IPS-18c (cell line): ENCODE results near the gene TECR.

ENCODE experiments used
- H3K4me3 ChIP-seq: 2 replicates; pipeline ENCODE4 v1.7.0; 2013; ENCODE audit warnings: low read depth, mild to moderate bottlenecking, low read length, moderate library complexity; ENCODE audit not compliant: insufficient read depth
- H3K9me3 ChIP-seq: one replicate; pipeline ENCODE4 v1.6.1; 2013; ENCODE audit warnings: mild to moderate bottlenecking, low read length, moderate library complexity; ENCODE audit not compliant: control insufficient read depth, insufficient read depth

The TECR gene, protein sequence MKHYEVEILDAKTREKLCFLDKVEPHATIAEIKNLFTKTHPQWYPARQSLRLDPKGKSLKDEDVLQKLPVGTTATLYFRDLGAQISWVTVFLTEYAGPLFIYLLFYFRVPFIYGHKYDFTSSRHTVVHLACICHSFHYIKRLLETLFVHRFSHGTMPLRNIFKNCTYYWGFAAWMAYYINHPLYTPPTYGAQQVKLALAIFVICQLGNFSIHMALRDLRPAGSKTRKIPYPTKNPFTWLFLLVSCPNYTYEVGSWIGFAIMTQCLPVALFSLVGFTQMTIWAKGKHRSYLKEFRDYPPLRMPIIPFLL

GRCh38 chr19:14529254-14530004 is at the start of gene TECR:
TECR (plus strand) TSS chr19:14529594; CDS start chr19:14529697, 103 bp downstream.
- Histone ChIP-seq H3K9me3 (no peaks in the 10 kb centered on the region), H3K4me3 (peak within 1 kb of the TSS; percentile 96)

DNA sequence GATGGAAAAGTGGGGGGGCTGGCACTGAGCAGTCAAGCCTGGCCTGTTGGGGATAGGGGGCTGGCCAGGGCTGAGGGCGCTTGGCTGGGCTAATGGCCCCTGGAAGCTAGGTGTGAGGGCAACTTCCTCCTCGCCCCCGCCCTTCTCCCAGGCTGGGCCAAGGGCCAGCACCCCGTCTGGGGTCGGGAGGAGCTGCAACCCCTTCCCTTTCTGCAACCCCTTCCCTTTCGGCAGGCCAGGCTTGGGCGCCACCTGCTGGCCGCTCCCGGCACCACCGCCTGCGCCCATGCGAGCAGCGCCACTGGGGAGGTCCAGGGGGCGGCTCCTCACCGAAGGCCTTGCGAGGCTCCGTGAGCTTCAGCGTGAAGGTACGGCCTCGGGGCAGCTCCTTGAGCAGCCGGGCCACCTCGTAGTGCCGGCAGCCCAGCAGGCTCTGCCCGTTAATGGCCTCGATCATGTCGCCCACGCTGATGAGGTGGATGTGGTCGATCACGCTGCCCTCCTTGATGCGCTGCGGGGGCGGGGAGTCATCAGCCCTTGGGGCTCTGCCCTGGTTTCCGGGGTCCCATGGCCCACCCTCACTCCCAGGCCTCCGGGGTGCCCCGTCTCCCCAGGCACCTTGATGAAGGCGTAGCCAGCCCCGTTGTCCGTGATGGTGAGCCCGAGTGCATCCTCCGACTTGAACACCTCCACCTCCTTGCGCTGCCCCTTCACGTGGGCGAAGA is 49.3 kb upstream of the TECR start:
- Histone ChIP-seq H3K9me3 (no peaks in the 10 kb centered on the region), H3K4me3 (no peak overlapping the region)

- no peaks in the 10 kb centered on the region for H3K9me3 ChIP-seq
- no peak overlapping the region for H3K4me3 ChIP-seq
Measured at GRCh38 chr19:14480700-14481079, 48.7 kb upstream of the TECR start.

DNA sequence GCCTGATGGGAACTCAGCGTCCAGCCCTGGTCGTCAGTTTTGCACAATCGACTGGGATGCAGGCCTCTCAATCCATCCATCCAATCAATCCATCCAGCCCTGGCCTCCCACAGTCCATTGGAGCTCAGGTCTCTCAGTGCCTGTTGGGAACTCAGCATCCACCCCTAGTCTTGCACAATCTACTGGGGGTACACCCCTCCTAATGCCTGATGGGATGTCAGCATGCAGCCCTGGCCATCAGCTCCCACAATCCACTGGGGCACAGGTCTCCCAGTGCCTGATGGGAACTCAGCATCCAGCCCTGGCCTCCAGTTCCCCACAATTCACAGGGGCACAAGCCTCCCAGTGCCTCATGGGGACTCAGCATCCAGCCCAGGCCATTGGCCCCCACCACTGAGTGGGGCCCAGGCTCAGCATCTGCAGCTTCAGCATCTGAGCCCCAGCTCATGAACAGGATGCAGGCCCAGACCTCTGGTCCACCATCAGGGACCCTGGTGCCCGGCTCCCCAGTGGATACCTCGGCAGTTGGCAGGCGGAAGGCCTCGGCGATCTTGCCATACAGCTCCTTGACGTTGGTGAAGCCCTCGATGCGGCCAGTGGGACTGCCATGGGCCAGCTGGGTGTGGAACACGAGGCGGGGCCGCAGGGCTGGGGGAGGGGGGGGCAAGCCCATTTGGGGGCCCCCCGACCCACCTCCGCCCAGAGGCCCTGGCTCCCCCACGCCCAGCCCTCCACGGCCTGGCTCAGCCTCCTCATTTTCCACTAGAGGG is 47.0 kb upstream of the TECR start:
- Histone ChIP-seq H3K9me3 (no peaks in the 10 kb centered on the region), H3K4me3 (no peak overlapping the region)

GRCh38 chr19:14487370-14488125 is 41.8 kb upstream of the TECR start:
- H3K9me3 ChIP-seq = no peaks in the 10 kb centered on the region
- H3K4me3 ChIP-seq = no peak overlapping the region

DNA sequence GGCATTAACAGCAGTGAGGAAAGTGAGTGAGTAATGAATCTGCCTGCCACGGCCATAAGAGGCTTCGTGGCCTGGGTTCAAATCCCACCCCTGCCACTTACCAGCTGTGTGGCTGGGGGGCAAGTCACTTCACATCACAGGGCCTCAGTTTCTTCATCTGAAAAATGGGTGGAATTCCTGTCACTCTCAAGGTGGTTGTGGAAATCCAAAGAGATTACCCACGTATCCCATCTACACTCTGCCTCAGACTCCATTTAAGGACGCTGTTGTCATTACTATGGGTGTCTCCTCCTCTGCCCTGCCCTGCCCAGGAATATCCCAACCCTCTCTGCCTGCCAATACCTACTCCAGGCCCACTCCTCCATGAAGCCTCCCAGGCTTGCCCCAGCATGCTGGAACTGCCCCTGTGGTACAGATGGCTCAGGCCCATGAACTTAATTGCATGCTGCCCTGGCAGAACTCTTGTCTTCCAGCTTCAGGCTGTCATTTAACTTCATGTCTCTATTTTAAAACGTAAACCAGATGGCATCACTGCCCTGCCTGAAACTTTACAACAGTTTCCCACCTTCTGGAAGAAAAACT is 36.5 kb upstream of the TECR start:
- Histone ChIP-seq H3K9me3 (no peaks in the 10 kb centered on the region), H3K4me3 (no peak overlapping the region)

DNA sequence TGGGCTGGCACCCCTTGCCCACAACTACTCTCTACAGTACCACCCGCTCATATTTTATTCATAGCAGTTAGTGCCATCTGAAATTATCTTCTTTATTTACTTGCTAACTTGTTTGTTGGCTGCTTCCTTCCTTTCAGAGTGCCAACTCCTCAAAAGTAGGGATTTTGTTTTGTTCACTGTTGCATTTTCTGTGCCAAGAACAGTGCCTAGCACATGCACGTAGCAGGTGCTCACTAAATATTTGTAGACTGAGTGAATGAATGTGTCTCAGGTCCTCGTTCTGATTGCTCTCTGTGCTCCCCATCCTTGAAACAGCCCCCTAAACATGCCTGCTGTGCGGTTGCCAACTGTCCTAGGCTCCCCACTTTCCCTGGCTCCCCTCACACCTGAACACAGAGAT is 35.0 kb upstream of the TECR start:
- H3K4me3 ChIP-seq = no peak overlapping the region
- no peaks in the 10 kb centered on the region for H3K9me3 ChIP-seq

DNA sequence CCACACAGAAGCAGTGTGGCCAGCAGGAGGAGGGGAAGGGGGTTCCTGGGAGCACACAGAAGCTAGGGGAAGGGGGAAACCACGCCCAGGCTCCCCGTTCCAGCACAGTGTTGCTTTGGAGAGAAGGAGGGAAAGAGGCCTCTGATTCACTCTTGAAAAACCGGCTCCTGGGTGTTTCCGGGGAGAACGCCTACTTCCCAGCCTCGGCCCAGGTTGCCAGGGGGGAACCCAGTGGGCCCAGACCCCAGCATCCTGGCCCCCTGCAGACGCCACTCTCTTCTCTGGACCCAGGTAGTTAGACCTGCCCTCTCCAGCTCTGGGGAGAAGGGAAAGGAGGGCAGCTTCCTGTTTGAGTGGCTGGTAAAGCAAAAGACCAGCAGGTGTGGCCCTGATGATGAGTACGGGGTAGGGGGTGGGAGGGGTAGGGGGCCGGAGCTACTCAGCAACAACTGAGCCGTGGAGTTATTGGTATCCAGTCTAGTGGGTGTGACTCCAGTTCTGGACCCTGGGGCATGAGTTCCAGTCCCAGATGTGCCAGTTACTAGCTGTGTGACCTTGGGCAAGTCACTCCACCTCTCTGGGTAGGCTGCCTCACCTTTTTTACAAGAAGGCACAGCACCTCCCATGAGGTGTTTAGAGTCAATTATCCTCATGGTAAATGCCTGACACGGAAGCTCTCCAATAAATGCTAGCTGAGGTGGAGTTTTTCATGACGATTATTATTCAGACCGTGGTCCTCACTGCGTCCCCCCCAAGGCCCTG is 34.3 kb upstream of the TECR start:
- Histone ChIP-seq H3K4me3 (peak overlapping the region; percentile 67), H3K9me3 (no peaks in the 10 kb centered on the region)

GRCh38 chr19:14495672-14496028 is 33.7 kb upstream of the TECR start:
- peak overlapping the region; percentile 67 for H3K4me3 ChIP-seq

GRCh38 chr19:14496029-14496833 is 33.2 kb upstream of the TECR start, which contains the start of gene GIPC1:
GIPC1 (minus strand) TSS chr19:14496127; CDS start chr19:14482976, 13,151 bp downstream.
- no peaks in the 10 kb centered on the region for H3K9me3 ChIP-seq
- peak within 1 kb of the TSS; percentile 67 for H3K4me3 ChIP-seq

More at GRCh38 chr19:14495672-14496028, 33.7 kb upstream of the TECR start:
- H3K9me3 ChIP-seq = no peaks in the 10 kb centered on the region

DNA sequence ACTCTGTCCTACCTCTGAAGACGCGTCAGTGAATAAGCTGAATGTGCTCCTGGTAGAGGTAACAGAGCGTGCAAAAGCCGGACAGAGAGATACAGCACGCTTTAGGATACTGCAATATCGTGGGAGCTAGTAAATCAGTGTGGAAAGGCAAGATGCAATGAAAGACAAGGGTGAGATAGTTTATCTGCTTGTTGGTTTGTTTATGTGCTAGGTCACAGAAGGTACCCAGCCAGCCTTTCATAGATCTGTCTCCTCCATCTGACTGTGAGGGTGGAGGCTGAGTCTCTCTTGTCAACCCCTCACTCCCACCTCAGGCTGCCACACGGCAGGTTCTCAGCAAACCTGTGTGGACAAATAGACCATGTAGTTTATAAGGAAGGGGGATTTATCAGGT is 32.6 kb upstream of the TECR start:
- Histone ChIP-seq H3K9me3 (no peaks in the 10 kb centered on the region), H3K4me3 (no peak overlapping the region)

DNA sequence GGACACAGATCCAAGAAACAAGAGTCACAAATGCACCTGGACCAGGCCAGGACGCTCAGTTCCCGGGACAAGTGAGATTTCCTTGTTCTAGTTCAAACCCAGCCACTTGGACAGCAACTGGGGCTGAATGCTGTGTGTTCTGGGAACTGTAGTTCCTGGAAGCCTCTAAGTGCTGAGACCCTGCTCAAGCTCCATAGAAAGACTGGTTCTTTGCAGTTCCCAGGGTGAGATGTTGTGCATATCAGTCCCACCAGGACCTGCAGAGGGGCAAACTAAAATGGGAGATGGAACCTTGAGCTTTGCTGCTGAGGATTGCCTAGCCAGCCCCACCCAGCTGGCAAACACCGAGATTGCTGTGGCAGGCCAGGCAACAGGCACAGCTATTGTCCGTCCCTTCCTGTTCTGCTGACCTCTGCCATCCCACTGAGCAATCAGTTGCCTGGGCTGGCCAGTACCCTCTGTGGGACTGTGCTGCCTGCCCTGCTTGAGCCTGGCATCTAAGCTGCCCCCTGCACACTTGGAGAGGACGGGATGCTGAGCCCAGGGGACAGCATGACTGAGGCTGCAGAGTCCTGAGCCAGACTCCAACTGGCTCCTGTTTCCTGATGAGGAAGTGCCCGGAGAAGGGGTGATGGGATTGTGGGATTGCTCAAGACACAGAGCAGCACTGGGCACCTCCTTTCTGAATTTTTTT is 32.0 kb upstream of the TECR start:
- H3K9me3 ChIP-seq = no peaks in the 10 kb centered on the region
- H3K4me3 ChIP-seq = no peak overlapping the region

DNA sequence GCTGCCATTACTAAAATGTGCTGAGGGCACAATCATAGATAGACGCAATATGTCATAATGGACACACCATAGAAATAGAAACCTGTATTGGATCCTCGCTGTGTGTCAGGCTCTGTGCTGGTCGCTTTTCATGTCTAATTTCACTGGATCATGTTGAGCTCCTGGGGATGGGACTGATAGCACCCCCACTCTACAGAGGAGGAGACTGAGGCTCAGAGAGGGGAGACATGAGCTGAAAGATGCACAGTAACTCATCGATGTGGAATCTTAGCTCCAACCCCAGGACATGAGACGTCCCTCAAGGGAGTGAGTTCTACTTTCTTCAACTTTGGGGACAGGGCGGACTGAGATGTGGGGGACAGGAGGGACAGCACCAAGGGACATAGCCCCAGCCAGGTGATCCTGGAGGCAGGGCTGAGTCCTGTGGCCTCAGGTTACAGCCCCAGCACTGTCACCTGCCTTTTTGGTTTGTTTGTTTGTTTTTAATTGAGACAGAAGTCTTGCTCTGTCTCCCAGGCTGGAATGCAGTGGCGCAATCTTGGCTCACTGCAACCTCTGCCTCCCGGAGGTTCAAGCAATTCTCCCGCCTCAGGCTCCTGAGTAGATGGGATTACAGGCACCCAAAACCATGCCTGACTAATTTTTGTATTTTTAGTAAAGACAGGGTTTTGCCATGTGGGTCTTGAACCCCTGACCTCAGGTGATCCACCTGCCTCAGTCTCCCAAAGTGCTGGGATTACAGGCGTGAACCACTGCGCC is 26.9 kb upstream of the TECR start:
- H3K4me3 ChIP-seq = no peak overlapping the region

GRCh38 chr19:14503285-14503684 is 26.1 kb upstream of the TECR start:
- no peak overlapping the region for H3K4me3 ChIP-seq

More for the DNA sequence above, 26.9 kb upstream of the TECR start:
- no peaks in the 10 kb centered on the region for H3K9me3 ChIP-seq

More at GRCh38 chr19:14503285-14503684, 26.1 kb upstream of the TECR start:
- no peaks in the 10 kb centered on the region for H3K9me3 ChIP-seq
